A172 (cell line): ENCODE measurements around the gene SAMD11. TPM values are rescaled to one million over a fixed set of nuclear protein-coding genes. Genes with fewer than 3 reads are reported as not detected.
"Not testable (repeated sequence)": the region's sequence is repeated elsewhere in the genome, so short reads cannot be mapped to it uniquely, and the experiment has no call there.

Source experiments
- DNase-seq: peaks from one replicate; pipeline ENCODE4 v3.0.0-alpha.2; 2015; ENCODE audit warnings: low spot score
- total RNA-seq: library from RNA; depleted of rRNA; stranded (reverse); fragments of >200 nt; shearing (Covaris generic); gene quantifications from 2 replicates; pipeline ENCODE4 v1.2.3, GENCODE V29; 2014; rRNA removed

Gene SAMD11, protein sequence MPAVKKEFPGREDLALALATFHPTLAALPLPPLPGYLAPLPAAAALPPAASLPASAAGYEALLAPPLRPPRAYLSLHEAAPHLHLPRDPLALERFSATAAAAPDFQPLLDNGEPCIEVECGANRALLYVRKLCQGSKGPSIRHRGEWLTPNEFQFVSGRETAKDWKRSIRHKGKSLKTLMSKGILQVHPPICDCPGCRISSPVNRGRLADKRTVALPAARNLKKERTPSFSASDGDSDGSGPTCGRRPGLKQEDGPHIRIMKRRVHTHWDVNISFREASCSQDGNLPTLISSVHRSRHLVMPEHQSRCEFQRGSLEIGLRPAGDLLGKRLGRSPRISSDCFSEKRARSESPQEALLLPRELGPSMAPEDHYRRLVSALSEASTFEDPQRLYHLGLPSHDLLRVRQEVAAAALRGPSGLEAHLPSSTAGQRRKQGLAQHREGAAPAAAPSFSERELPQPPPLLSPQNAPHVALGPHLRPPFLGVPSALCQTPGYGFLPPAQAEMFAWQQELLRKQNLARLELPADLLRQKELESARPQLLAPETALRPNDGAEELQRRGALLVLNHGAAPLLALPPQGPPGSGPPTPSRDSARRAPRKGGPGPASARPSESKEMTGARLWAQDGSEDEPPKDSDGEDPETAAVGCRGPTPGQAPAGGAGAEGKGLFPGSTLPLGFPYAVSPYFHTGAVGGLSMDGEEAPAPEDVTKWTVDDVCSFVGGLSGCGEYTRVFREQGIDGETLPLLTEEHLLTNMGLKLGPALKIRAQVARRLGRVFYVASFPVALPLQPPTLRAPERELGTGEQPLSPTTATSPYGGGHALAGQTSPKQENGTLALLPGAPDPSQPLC
- 37.0 and 62.7 TPM in 2 replicates for total RNA-seq

DNA sequence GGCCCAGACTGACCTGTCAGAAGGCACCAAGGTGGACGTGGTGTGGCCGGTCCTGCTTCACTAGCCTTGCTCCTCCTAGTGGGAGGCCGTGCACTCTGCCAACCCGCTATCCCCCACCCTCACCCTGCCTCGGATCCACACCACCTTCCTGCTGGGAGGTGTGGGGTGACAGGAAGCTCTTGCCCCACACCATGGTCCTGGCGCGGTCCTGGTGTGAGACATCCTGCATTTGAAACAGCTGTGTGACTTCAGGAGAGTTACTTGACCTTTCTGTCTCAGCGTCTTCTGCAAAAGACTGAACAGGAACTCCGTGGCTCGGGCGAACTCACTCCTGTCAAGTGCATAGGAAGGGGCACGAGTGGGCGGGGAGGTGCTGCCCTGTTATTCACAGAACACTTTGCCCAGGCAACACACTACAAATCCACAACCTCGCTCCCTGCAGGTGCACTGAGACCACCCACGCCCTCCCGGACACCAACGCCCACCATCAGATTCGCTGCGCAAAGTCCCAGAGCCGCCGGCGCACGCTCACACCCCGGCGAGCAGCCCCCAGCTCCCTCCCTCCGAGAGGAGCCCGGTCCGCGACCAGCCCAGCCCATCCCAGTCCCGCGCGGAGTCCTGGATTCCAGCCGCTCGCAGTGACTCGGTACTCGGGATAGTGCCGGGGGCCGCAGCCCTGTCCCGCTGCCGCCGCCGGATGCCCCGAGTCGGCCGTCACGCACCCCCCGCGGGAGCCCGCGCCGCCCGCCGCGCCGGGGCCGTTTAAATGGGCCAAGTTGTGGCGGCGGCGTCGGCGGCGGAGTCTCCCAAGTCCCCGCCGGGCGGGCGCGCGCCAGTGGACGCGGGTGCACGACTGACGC is at the start of gene SAMD11:
Gene SAMD11 (plus strand): TSS at position 793 of the 860 bp plus-strand sequence. CDS start 509 bp downstream, outside the sequence.
- no peak for DNase-seq

DNA sequence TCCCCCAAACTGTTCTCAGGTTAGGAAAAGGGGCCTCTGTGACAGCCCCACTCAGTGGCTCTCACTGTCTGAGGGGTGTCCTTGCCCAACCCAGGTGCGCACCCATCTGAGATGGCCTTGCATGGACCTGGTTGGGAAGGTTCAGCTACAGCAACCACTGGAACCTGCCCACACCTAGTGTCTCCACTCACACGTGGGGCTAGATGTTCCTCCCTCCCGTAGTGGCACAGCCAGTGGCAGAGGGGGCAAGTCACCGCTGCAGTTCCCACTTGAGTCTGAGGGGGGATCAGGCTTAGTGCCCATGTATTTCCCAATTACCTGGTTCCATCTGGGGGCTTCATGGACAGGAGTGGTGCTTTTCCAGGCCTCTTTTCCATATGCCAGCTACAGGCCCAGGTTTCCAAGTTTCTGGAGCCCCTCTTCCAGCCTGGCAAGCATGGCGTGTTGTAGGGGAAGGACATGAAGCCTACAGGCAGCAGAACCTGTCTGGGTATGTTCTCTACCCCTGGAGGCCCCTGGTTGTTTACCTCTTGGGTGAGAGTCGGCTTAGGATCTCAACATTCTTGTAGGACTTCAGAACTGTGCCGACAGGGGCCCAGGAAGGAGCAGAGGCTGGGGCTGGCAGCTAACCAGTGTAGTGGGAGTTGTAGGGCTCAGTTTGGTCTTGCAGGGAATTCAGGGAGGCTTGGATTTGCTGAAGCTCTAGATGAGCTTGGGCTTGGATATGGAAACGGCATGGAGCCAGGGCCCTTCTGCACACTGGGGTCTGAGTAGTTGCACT is 47.1 kb upstream of the SAMD11 start:
- not testable (repeated sequence) for DNase-seq

DNA sequence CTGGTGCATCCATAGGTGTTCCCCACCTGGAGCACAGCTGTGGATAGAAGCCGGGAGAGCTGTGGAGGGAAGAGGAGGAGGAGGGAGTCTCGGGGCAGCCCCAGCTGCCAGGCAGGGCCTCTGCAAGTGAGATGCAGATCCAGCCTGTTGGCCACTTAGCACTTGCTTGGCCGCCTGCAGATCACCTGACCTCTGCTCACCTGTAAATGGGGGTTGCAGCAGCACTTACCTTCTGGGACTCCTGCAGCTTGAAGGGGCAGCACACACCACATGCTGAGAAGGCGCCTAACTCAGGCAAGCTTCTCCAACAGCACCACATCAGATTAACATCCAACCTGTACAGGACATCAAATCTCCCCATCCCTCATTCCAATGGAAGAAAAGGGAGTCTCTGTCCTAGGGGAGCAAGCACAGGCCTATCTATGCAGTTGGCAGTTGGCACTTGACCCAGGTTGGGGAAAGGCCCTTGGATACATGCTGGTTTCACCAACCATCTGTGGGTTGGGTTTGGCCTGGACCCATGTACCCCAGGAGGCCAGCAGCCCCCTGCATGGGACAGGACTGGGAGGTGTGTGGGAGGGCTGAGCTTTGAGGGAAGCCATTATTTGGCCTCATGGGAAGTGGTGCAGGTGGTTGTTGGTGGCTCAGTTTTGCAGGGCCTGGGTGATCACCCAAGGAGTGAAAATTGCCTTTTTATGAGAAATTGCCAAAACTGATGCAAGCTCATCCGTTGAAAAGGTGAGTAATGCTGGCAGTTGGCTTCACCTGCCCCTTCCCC is 46.3 kb upstream of the SAMD11 start:
- DNase-seq, result not testable (repeated sequence)

DNA sequence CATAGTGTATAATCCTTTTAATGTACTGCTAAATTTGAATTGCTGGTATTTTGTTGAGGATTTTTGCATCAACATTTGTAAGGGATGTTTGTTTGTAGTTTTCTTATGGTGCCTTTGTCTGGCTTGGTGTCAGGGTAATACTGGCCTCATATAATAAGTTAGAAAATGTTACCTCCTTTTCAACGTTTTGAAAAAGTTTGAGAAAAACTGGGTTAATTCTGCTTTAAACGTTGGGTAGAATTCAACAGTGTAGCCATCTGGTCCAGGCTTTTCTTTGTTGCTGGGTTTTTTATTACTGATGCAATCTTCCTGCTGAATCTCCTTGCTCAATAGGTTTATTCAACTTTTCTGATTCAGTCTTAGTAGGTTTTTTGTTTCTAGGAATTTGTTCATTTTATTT is 43.2 kb upstream of the SAMD11 start:
- not testable (repeated sequence) for DNase-seq

DNA sequence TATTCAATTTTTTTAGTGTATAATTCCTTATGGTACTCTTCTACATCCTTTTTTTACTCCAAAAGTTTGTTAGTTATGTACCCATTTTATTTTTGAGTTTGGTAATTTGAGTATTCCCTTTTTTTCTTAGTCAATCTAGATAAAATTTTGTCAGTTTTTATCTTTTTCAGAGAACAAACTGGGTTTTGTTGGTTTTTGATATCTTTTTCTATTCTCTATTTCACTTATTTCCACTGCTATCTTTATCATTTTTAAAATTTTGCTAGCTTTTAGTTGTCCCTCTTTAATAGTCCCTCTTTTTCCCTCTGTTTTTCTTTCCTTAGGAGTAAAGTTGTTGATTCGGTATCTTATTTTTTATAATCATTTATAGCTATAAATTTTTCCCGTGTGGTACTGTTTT is 42.8 kb upstream of the SAMD11 start:
- DNase-seq, result not testable (repeated sequence)

DNA sequence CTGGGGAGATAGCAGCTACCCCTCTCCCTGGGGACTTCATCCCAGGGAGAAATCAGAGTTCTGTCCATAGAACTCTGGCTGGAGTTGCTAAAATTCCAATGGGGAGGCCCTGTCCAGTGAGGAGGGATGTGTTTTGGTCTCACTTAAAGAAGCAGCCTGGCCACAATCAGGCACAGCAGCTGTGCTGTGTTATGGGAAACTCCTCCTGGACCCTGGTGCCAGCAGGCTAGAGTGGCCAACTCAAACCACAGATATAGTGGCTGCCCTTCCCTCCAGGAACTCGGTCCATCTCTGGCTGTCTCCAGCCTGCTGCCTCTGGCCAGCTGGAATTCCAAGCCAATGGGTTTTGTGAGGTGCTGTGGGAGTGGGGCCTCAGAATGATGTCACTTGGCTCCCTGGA is 37.4 kb upstream of the SAMD11 start:
- DNase-seq, result no peak

DNA sequence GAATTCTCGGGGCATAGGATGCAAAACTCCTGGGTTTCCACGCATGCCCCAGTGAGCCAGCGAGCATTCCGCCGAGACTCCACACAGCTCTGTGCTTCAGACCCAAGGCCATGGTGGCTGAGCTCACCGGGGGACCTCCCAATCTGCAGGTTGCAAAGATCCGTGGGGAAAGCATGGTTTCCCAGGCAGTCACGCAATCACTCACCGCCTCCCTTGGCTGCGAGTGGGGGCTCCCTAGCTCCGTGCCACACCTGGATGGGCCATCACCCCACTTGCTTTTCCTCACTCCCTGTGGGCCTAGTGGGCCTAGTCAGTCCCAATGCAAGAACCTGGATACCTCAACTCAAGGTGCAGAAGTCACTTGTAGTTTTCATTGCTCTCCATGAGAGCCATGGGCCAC is 37.0 kb upstream of the SAMD11 start:
- DNase-seq, result no peak

DNA sequence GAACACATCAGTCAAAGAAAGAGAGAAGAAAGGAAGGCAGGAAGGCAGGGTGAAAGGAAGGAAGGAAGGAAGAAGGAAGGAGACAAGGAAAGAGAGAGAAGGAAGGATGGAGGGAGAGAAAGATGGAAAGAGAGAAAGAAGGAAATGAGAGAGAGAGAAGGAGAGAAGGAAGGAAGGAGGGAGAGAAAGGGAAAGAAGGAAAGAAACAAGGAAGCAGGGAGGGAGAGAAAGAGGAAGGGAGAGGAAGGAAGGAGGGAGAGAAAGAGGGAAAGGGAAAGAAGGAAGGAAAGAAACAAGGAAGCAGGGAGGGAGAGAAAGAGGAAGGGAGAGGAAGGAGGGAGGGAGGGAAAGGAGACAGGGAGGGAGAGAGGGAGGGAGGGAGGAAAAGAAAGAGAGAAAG is 35.4 kb upstream of the SAMD11 start:
- no peak for DNase-seq

DNA sequence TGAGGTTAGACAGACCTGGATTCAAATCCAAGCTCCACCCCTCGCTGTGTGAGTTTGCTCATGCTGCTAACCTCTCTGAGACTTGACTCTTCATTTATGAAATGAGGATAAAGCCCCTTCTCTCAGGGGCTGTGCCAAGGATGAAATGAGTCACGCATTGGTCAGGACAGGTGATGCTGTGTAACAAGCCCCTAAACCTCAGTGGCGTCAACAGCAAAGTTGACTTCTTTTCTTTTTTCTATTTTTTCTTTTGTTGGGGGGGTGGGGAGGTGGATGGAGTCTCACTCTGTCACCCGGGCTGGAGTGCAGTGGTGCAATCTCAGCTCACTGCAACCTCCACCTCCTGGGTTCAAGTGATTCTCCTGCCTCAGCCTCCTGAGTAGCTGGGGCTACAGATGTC is 33.9 kb upstream of the SAMD11 start:
- DNase-seq, result not testable (repeated sequence)

DNA sequence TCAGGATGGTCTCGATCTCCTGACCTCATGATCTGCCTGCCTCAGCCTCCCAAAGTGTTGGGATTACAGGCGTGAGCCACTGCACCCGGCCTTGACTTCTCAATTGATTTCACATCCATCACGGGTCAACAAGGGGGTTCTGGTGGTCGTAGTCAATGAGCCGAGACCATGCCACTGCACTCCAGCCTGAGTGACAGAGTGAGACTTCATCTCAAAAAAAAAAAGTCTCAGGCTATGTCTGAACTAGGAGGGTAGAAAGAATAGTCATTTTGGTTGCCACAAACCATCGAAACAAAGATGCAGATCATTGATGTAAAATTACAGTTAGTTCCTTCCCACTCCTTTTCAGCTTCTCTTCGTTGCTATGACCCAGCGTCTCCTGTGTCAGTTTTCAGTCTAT is 33.5 kb upstream of the SAMD11 start:
- not testable (repeated sequence) for DNase-seq

DNA sequence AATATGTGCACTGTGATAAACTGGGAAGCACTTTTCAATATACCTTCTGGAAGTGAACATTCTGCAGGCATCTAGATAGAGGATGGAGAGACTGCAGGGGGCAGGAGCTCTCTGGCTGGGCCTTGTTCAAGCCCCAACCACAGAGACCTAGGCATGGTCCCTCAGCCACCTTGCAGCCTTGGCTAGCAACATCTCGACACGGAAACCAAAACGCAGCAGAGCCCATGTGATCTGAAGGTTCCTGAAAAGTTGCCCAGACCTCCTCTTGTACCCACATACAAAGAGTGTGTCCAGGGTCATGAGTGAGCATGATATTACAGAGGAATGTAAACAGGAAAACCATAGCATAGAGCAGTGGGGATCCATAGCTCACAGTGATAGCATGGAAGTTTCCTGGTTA is 33.1 kb upstream of the SAMD11 start:
- no peak for DNase-seq

DNA sequence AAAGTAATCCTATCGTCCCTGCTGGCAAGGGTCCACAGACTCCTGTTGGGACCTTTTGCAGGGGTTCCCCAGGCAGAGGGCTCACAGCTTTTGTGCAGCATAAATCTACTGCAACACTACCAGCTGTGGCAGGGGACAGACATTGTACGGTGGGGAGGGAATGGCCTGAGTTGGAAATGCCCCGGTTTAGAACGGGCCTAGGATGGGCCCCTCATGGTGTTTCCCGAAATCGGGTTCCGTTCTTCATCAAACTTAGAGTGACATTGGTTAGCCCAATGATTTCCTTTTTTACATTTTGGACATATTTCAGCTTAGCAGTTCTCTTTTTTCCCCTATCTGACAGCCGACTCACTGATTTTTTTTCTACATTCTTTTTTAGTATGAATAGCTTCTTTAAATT is 26.5 kb upstream of the SAMD11 start:
- no peak for DNase-seq

DNA sequence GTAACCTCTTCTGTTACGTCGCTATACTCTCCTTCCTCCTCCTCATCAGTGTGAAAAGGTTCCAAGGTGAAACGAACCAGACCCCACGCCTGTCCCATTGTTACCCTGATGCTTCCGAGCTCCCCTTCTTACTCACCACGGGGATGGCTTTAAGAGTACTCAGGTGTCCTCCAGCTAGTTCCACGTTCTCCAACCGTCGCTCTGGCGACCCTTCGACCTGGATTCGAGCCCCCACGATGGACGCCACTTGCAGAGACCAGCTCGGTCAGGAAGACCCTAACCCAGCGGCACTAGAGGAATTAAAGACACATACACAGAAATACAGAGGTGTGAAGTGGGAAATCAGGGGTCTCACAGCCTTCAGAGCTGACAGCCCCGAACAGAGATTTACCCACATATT is 25.8 kb upstream of the SAMD11 start:
- DNase-seq, result not testable (repeated sequence)

DNA sequence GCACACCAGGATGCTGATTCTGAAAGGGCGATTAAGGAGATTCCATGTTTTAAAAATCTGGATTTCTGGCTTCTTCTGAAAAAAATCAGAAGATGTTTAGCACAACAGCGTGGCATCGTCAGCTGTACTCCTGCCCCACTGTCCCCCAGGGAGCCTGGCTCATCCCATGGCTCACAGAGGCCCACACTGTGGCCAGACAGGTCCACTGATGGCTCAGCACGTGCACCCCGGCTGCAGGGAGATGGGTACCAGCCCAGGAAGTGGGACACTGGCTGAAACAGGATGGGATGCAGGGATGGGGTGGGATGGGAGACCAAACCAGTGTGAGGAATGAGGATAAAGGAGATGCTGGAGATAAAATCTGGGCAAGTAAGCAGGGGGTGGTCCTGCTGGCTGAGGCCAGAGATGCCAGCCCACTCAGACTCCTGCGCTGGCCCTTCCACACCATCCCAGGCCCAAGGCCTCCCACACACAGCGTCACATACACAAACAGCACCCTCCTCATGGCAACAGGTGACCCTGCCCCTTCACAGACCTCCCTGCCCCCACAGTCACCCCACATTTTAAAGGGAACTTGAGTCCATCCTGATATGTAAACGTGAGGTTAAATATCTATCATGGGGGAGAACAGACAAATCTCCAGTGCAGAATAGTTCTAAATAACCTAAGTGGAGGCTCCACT is 23.9 kb upstream of the SAMD11 start:
- DNase-seq, result no peak

DNA sequence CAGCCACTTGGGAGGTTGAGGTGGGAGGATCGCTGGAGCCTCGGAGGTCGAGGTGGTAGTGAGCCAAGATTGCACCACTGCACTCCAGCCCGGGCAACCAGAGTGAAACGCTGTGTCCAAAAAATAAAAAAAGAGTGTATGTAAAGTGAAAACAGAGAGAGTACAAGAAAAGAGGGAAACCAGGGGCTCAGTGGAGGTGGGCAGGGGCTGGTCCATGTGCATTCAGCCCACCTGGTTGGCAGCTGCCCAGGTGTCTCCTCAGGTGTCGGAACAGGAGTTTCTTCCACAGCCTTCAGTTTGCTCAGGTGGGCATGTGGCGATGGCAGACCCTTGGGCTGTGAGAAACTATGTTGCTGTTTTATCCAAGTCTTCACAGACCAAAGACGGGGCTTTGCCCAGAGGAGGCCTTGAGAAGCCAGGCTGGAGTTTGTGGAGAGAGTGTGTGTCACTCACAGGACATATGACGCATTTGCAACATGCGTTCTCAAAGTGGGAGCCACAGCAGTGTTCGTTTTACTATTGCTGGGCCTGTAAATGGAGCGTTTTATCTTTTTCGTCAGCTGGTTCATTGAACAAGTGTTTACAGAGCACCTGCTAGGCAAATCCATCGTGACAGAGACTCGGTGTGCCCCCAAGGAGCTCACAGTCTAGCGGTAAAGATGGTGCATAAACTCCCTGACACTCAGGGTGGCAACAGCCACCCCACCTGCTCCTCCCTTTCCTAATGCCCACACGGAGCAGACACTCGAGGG is 22.4 kb upstream of the SAMD11 start:
- DNase-seq, result no peak

DNA sequence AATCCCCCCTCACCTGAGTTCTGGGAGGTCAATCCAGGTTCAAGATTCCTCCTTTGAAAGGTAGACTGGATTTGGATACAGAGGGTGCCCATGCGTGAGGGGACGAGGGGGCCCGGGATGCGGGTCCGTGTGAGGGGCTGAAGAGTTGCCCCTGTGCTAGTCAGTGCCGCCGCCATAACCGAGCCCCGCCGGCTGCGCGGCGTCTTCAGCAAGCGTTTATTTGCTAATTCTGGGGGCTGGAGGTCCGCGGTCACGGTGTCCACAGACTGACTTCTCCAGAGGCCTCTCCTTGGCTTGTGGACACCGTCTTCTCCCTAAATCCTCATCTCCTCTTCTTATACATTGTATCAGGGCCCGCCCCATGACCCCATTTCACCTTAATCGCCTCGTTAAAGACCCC is 20.9 kb upstream of the SAMD11 start:
- DNase-seq, result no peak

DNA sequence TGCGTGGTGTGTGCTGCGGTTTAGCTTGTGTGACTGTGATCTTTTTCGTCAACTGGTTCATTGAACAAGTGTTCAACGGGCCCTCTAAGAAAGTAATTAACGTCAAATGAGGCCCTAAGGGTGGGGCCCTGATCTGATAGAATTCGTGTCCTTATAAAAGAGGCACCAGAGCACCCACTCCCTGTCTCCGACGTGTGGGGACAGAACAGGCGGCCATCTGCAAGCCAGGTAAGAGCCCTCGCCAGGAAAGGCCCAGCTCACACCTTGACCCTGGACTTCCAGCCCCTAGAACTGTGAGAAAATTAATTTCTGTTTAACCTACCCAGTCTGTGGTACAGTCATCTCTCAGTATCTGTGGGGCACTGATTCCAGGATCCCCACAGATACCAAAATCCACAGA is 20.4 kb upstream of the SAMD11 start:
- DNase-seq, result no peak

DNA sequence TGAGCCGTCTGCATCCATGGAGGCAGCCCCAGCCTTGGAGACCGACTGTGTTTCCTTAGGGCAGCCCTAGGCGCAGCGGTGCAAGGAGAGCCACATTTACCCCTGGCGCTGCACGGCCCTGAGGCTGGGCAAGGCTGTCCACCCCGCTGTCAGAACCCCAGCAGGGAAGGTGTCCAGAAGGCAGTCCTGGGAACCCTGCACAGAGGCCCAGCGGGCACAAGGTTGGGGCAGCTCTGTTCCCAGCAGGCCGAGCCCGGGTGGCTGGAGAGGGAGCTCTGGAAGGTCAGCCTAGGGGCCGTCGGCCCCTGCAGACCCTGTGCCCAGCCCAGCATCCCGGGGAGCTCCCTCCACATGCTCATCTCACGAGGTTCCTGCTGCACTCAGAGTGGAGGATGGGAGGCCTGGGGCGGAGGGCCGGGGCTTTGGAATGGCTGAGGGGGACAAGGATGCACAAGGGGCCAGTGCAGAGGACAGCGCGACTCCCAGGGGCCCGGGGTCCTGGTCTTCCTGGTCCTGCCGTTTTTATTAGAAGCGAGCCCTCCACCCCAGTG is 19.9 kb upstream of the SAMD11 start:
- no peak for DNase-seq
